ENCODE data around the gene ASB2.

ASB2 gene

DNA sequence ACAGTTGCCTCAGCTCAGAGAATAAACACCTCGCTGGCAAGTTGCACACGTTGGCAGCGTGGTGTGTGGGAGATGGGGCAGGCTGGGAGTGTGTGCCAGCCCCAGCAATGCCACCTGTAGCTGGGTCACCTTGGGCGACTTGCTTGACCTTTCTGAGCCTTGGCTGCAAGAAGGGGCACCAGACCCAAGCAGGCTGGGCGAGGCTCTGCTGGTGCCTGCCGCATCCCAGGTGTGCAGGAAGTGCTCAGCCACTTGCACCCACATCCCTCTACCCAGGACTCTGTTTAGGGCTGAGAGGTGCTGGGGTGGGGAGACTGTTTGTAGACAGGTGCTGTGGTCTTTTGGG, 48.6 kb downstream of the ASB2 start:
- TF ChIP-seq, protein P1, sequence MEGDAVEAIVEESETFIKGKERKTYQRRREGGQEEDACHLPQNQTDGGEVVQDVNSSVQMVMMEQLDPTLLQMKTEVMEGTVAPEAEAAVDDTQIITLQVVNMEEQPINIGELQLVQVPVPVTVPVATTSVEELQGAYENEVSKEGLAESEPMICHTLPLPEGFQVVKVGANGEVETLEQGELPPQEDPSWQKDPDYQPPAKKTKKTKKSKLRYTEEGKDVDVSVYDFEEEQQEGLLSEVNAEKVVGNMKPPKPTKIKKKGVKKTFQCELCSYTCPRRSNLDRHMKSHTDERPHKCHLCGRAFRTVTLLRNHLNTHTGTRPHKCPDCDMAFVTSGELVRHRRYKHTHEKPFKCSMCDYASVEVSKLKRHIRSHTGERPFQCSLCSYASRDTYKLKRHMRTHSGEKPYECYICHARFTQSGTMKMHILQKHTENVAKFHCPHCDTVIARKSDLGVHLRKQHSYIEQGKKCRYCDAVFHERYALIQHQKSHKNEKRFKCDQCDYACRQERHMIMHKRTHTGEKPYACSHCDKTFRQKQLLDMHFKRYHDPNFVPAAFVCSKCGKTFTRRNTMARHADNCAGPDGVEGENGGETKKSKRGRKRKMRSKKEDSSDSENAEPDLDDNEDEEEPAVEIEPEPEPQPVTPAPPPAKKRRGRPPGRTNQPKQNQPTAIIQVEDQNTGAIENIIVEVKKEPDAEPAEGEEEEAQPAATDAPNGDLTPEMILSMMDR (conservative IDR thresholded peaks at IDR 0.05; ENCODE audit: control insufficient read depth, insufficient read depth, low read depth, low read length) = no peak
- no peak overlapping the region for H3K4me3 ChIP-seq (ENCODE audit: control insufficient read depth, low read depth, low read length)
- no peak for DNase-seq (ENCODE audit: low read depth)

DNA sequence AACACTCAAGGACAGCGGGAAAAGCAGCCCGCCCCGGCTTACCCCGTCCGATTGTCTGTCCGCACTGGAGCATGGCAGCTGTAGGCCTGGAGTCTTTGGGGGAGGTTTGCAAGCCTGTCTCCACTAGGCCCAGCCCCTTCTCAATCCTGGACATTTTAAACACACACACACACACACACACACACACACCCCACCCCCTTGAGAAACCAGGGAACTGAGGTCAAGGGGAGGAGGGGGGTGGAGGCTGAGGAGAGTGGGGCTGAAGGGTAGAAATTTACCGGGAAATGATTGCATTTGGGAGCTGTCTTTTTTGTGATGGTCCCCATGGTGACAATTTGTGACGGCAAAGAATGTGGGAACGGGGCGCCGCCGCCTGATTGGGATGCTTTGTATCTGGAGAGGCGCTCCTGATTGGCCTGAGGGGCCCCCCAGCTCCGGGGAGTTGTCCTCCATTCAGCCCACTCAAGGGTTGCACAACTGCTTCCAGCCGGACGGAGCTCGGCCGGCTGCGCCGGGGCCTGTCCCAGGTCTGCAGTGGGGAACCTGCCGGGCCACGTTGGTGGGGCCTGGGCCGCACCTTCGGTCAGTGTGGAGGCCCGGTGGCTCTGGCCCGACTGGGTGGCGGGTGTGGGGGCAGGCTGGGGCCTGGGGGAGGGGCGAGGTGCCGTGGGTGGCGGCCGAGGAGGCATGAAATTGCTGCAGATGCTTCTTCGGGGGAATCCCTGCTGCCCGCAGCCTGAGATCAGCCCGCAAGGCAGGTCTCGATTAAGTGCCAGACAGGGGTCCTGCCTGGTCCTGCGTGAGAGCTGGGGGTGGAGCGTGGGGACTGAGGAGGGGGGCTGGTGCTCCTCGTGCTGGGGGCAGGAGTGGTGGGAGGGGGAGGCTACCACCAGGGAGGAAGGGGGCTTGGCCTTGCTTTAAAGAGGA, 49.2 kb downstream of the ASB2 start, which contains the start of gene FAM181A:
Gene FAM181A (plus strand): TSS at position 472 of the 927 bp plus-strand sequence. CDS start 942 bp downstream, outside the sequence.
- H3K4me3 ChIP-seq (ENCODE audit: control insufficient read depth, low read depth, low read length) = no peak within 1 kb of the TSS
- DNase-seq (ENCODE audit: low read depth) = no peak
- TF ChIP-seq, protein P1 (conservative IDR thresholded peaks at IDR 0.05; ENCODE audit: control insufficient read depth, insufficient read depth, low read depth, low read length) = no peak

DNA sequence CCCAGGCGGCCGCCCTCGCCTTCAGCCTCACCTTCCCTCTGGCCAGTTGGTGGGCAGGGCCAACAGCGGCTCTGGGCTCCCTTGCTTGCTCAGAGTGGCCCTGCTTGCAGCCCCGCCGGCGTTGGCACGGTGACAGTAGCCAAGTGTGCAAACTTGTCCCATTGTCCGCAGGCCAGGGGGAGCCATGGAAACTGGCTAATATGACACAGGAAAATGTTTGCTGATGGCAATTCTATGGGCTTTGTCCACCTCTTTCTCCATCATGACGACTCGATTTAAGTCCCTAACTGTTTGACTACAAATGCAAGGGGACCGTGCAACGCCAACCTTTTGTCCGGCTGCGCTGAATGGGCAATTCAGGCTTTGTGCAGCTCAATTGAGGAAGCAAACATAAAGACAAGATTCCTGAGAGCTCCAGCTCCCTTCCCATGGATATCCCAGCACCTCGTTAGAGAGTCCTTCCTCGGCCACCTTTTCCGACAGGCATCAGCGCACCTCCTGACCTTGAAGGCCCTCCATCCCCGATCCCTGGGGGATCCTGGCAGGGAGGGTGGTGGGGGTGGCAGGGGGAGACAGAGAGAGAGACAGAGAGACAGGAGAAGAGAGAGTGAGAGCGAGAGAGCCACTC, 50.0 kb downstream of the ASB2 start:
- DNase-seq (ENCODE audit: low read depth) = no peak

DNA sequence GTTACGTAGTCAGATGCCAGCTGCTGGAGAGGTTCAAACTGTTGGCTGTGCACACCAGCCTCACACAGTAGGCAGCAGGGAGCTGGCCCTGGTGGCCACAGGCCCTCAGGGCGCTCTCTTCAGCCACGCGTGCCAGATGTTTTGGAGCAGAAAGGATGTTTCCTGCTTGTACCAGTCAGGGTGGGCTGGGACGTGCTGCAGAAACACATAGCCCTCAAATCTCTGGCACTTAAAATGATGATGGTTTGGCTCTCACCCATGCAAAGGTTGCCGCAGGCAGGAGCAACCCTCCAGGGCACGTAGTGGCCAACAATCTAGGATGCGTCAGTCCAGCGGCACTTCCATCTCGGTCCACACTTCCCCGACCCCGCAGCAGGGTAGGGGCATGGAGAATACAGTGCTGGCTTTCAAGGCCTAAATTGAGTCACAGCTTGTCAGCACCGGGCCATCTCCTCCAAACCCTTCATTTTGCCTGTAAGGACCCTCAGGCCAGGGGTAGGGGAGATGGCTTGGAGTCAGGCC, 50.9 kb downstream of the ASB2 start:
- no peak overlapping the region for H3K4me3 ChIP-seq (ENCODE audit: control insufficient read depth, low read depth, low read length)
- TF ChIP-seq, protein P1 (conservative IDR thresholded peaks at IDR 0.05; ENCODE audit: control insufficient read depth, insufficient read depth, low read depth, low read length) = no peak
- no peak for DNase-seq (ENCODE audit: low read depth)

More for the DNA sequence above, 50.0 kb downstream of the ASB2 start:
- TF ChIP-seq, protein P1 (conservative IDR thresholded peaks at IDR 0.05; ENCODE audit: control insufficient read depth, insufficient read depth, low read depth, low read length) = no peak
- no peak overlapping the region for H3K4me3 ChIP-seq (ENCODE audit: control insufficient read depth, low read depth, low read length)

DNA sequence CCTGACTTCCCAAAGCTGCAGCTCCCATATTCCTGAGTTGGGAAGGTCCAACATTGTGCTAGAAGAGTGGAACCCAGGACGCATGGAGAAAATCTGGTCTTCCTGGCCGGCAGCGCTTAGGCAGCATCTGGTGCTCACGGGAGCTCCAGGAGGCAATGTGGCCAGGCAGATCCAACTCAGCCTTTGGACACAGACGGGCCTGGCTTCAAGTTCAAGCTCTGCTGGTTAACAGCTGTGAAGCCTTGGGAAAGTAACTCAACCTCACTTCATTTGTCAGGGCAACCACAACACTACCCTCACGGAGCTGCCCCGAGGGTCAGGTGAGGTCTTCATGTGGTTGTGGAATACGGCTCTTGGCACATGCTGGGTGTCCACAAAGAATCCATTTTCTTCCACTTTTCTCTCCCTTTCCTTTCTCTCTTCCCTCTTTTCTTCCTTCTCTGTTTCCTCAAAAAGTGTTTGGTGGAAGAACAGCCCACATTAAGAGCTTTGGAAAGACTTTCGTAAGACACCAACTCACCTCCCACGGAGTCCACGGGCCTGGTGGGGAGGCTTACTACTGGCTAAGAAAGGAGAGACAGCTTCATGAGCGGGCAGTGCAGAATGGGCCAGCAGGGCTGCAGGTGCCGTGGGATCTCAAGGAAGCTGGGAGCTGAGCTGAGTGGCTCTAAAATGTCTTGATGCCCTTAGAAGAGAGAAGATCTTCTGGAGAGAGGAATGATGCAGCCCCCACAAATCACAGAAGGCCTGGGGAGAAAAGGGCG, 51.6 kb downstream of the ASB2 start:
- no peak overlapping the region for H3K4me3 ChIP-seq (ENCODE audit: control insufficient read depth, low read depth, low read length)
- DNase-seq (ENCODE audit: low read depth) = no peak
- TF ChIP-seq, protein P1 (conservative IDR thresholded peaks at IDR 0.05; ENCODE audit: control insufficient read depth, insufficient read depth, low read depth, low read length) = no peak

DNA sequence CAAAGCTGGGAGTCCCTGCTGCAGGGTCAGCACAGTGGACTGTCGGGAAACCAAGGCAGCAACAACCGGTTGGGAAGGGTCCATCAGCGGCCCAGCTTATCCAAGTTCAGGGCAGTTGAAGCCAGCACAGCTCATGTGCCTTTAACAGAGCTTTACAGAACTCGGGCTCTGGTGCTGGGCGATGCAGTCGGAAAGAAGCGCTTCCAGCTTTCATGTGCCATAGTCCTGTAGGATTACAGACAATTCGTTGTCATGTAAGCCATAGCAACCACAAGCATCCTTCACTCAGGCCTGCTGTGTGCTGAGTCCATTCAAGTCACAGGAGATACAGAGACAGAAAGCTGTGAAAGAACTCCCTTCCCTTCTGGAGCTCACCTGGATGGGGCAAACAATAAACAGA, 52.7 kb downstream of the ASB2 start:
- DNase-seq (ENCODE audit: low read depth) = no peak
- TF ChIP-seq, protein P1 (conservative IDR thresholded peaks at IDR 0.05; ENCODE audit: control insufficient read depth, insufficient read depth, low read depth, low read length) = no peak
- no peak overlapping the region for H3K4me3 ChIP-seq (ENCODE audit: control insufficient read depth, low read depth, low read length)

All from fibroblast of mammary gland (primary cell).